RWPE2 (cell line): Measurements from ENCODE around the gene PLCB1.

Experiments
- ATAC-seq: fragments of 200-7000 bp; cut with Tn5 transposase; 3 replicates; pipeline ENCODE4 v1.9.1; 2021; ENCODE audit warnings: low read depth
- DNase-seq: peaks from one replicate; pipeline ENCODE4 v3.0.0-alpha.2; 2020; ENCODE audit warnings: low spot score
- H3K27ac ChIP-seq: fragments of 450-650 bp; 2 replicates; pipeline ENCODE4 v1.5.1; 2017; ENCODE audit warnings: mild to moderate bottlenecking; ENCODE audit not compliant: poor library complexity, severe bottlenecking
- H3K27me3 ChIP-seq: fragments of 250-450 bp; sonication (Bioruptor Pico); 2 replicates; pipeline ENCODE4 v1.5.1; 2021; ENCODE audit warnings: mild to moderate bottlenecking, moderate library complexity; ENCODE audit not compliant: insufficient read depth, poor library complexity, severe bottlenecking
- H3K36me3 ChIP-seq: fragments of 250-450 bp; sonication (Bioruptor Pico); 2 replicates; pipeline ENCODE4 v1.5.1; 2020; ENCODE audit warnings: low read depth, mild to moderate bottlenecking, moderate library complexity
- H3K4me1 ChIP-seq: fragments of 250-450 bp; sonication (Bioruptor Pico); 2 replicates; pipeline ENCODE4 v1.5.1; 2021; ENCODE audit warnings: mild to moderate bottlenecking, moderate library complexity; ENCODE audit not compliant: insufficient read depth, poor library complexity, severe bottlenecking
- H3K4me3 ChIP-seq: fragments of 250-450 bp; sonication (Bioruptor Pico); 2 replicates; pipeline ENCODE4 v1.5.1; 2021; ENCODE audit warnings: mild to moderate bottlenecking, moderate library complexity; ENCODE audit not compliant: severe bottlenecking
- H3K9me3 ChIP-seq: fragments of 250-450 bp; sonication (Bioruptor Pico); 2 replicates; pipeline ENCODE4 v1.5.1; 2021; ENCODE audit warnings: mild to moderate bottlenecking, moderate library complexity; ENCODE audit not compliant: severe bottlenecking
- CTCF ChIP-seq: fragments of 450-650 bp; IDR thresholded peaks from one replicate; pipeline ENCODE4 v1.5.1; 2017; ENCODE audit warnings: mild to moderate bottlenecking, moderate library complexity; ENCODE audit not compliant: poor library complexity, severe bottlenecking

The PLCB1 gene

DNA sequence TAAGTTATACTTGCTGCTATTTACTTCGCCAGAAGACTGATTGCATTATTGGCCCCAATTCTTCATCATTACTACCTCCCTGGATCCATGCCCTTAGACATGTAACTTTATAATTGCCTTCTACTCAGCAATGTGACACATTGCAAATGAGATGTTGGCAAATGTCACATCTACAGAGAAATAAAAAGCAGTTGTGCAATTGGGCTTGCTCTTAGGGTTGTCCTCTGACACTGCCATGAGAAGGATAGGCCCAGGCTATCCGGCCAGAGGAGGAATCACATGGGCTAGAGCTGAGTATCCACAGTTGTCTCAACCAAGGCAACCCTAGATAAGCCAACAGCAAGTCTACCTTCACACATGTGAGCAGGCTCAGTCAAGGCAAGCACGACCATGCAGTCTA lies 447.0 kb downstream of the PLCB1 start:
- Histone ChIP-seq H3K27me3 (no peaks in the 10 kb centered on the region), H3K27ac (no peak overlapping the region), H3K36me3 (no peaks in the 10 kb centered on the region), H3K4me3 (no peak overlapping the region), H3K4me1 (peaks cover 4% of the 10 kb centered on the region), H3K9me3 (no peaks in the 10 kb centered on the region)
- DNase-seq (no peak), ATAC-seq (no peak)
- TF ChIP-seq CTCF: no peak

GRCh38 chr20:8581446-8582183 lies 449.5 kb downstream of the PLCB1 start:
- no peak overlapping the region for H3K4me3 ChIP-seq
- H3K27me3 ChIP-seq: no peaks in the 10 kb centered on the region
- no peak for ATAC-seq
- no peak overlapping the region for H3K27ac ChIP-seq
- peaks cover 4% of the 10 kb centered on the region for H3K4me1 ChIP-seq
- TF ChIP-seq CTCF: no peak
- H3K9me3 ChIP-seq: no peaks in the 10 kb centered on the region
- H3K36me3 ChIP-seq: no peaks in the 10 kb centered on the region
- no peak for DNase-seq

- no peak overlapping the region for H3K27ac ChIP-seq
- H3K4me1 ChIP-seq: peaks cover 4% of the 10 kb centered on the region
These were observed 451.0 kb downstream of the PLCB1 start for GRCh38 chr20:8583012-8583565.

DNA sequence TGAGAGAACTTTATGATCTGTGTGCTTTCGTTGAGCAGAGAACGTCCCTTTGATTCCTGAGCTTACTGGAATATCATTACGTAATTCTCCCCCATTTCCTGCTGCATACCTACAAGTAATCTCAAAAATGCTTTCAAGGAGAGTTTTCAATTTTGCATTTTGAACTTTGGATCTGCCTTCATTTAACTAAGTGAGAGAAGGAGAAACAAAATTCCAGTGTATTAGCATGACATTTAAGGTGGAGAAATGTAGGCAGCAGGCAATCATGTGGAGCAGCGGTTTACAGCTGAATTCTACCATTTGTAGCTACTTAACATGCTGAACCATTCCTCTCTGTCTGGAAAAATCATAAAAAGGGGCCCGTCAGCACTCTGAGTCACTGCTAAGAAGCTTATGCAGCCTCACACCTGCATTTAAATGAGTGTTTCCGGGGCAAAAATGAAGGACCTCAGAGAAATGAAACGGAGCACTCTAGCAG lies 451.5 kb downstream of the PLCB1 start:
- Histone ChIP-seq H3K27ac (no peak overlapping the region), H3K4me3 (no peak overlapping the region), H3K4me1 (peaks cover 4% of the 10 kb centered on the region), H3K27me3 (no peaks in the 10 kb centered on the region), H3K36me3 (no peaks in the 10 kb centered on the region), H3K9me3 (no peaks in the 10 kb centered on the region)
- ATAC-seq (peak; percentile 50; the same call in 1 of the 3 replicates), DNase-seq (no peak)
- no peak for TF ChIP-seq CTCF

More at GRCh38 chr20:8583012-8583565, 451.0 kb downstream of the PLCB1 start:
- Histone ChIP-seq H3K36me3 (no peaks in the 10 kb centered on the region), H3K27me3 (no peaks in the 10 kb centered on the region), H3K9me3 (no peaks in the 10 kb centered on the region), H3K4me3 (no peak overlapping the region)
- no peak for ATAC-seq
- no peak for DNase-seq
- TF ChIP-seq CTCF: no peak

GRCh38 chr20:8587251-8587650 lies 455.2 kb downstream of the PLCB1 start:
- ATAC-seq (no peak), DNase-seq (no peak)
- H3K36me3 ChIP-seq: no peaks in the 10 kb centered on the region
- no peak for TF ChIP-seq CTCF
- no peaks in the 10 kb centered on the region for H3K9me3 ChIP-seq
- no peak overlapping the region for H3K27ac ChIP-seq
- H3K4me1 ChIP-seq: peaks cover 4% of the 10 kb centered on the region
- H3K27me3 ChIP-seq: no peaks in the 10 kb centered on the region
- no peak overlapping the region for H3K4me3 ChIP-seq
